Tibial nerve (tissue), 4 donors: ENCODE data around the gene RARS1. TPM values are rescaled to one million over a fixed set of nuclear protein-coding genes. Genes with fewer than 3 reads are reported as not detected.

ENCODE experiments used
- DNase-seq, 2 donors: peaks; one replicate each; pipeline ENCODE4 v3.0.0-alpha.2; 2019; ENCODE audit warnings: low spot score in 2 of 2
- H3K27ac ChIP-seq, 4 donors: fragments of 200-600 bp; sonication (generic) in 3 of 4; one replicate each; pipeline ENCODE4 v1.5.1; 2017 to 2019; ENCODE audit warnings: mild to moderate bottlenecking in 1 of 4
- H3K27me3 ChIP-seq, 2 donors: fragments of 200-600 bp; sonication (generic) in 1 of 2; one replicate each; pipeline versions ENCODE4 v1.5.1 to v1.6.0; 2017 to 2019
- H3K36me3 ChIP-seq, 3 donors: fragments of 200-600 bp; sonication (generic); one replicate each; pipeline ENCODE4 v1.5.1; 2018 to 2019
- H3K4me1 ChIP-seq, 4 donors: fragments of 200-600 bp; sonication (generic) in 3 of 4; one replicate each; pipeline ENCODE4 v1.5.1; 2017 to 2019
- H3K4me3 ChIP-seq, 4 donors: fragments of 200-600 bp; sonication (generic) in 3 of 4; one replicate each; pipeline ENCODE4 v1.5.1; 2017 to 2019; ENCODE audit warnings: mild to moderate bottlenecking in 1 of 4, moderate library complexity in 1 of 4
- H3K9me3 ChIP-seq, 4 donors: fragments of 200-600 bp; sonication (generic) in 3 of 4; one replicate each; pipeline ENCODE4 v1.5.1; 2017 to 2019
- CTCF ChIP-seq, 5 experiments: fragments of 200-600 bp in 3 of 5; fragments of 450-650 bp in 2 of 5; sonication (generic) in 3 of 5; IDR thresholded peaks; one replicate each; pipeline ENCODE4 v1.5.1; 2016 to 2019; ENCODE audit warnings: antibody characterized with exemption in 5 of 5, mild to moderate bottlenecking in 3 of 5, moderate library complexity in 2 of 5
- EP300 ChIP-seq, 2 donors: sonication (generic); formaldehyde crosslinking; IDR thresholded peaks; one replicate each; pipeline ENCODE4 v1.6.1; 2017; ENCODE audit warnings: antibody characterized with exemption in 2 of 2, mild to moderate bottlenecking in 1 of 2
- POLR2A ChIP-seq, 2 donors: fragments of 450-650 bp; IDR thresholded peaks; one replicate each; pipeline ENCODE4 v1.6.1; 2017; ENCODE audit warnings: antibody characterized with exemption in 2 of 2, mild to moderate bottlenecking in 2 of 2, moderate library complexity in 2 of 2
- WGBS, 2 donors: methylation state at CpG; one replicate each; pipeline ENCODE4 v1.1.5; 2018; 5-methylcytosine and 5-hydroxymethylcytosine counted together
- total RNA-seq, 4 donors: library from RNA; depleted of rRNA; stranded (reverse); fragments of >200 nt; gene quantifications; one replicate each; pipeline ENCODE4 v1.1.0, GENCODE V29; 2016

RARS1 gene
- total RNA-seq, 4 donors from 2014 or later: 42.8 to 56.8 (median 52.9) TPM

- Histone ChIP-seq H3K36me3 (no peaks in the 10 kb centered on the region), H3K4me3 (no peak overlapping the region), H3K4me1 (no peaks in the 10 kb centered on the region), H3K9me3 (no peaks in the 10 kb centered on the region), H3K27ac (no peak overlapping the region), H3K27me3 (no peaks in the 10 kb centered on the region)
- 49 to 52% methylated on average over 8 of the region's 8 CpGs for WGBS, 2 donors
- no peak for TF ChIP-seq EP300 (IDR thresholded peaks at IDR 0.05)
- no peak for TF ChIP-seq POLR2A (IDR thresholded peaks at IDR 0.05)
- no peak for TF ChIP-seq CTCF (IDR thresholded peaks at IDR 0.05)
- no peak for DNase-seq
These were observed 17.4 kb upstream of the RARS1 start for GRCh38 chr5:168468836-168469235.

GRCh38 chr5:168469816-168470215 is 16.5 kb upstream of the RARS1 start:
- Histone ChIP-seq H3K27ac (no peak overlapping the region), H3K36me3 (no peaks in the 10 kb centered on the region), H3K27me3 (no peaks in the 10 kb centered on the region), H3K9me3 (no peaks in the 10 kb centered on the region), H3K4me1 (no peaks in the 10 kb centered on the region), H3K4me3 (no peak overlapping the region)
- WGBS, 2 donors: 83 to 89% methylated on average over 3 of the region's 3 CpGs
- DNase-seq: no peak
- TF ChIP-seq POLR2A (IDR thresholded peaks at IDR 0.05) (no peak), EP300 (IDR thresholded peaks at IDR 0.05) (no peak), CTCF (IDR thresholded peaks at IDR 0.05) (no peak)

- 64 to 73% methylated on average over 4 of the region's 4 CpGs for whole genome bisulfite sequencing, 2 donors
- no peaks in the 10 kb centered on the region for H3K27me3 ChIP-seq
- no peaks in the 10 kb centered on the region for H3K4me1 ChIP-seq
- H3K4me3 ChIP-seq: no peak overlapping the region
- H3K9me3 ChIP-seq: no peaks in the 10 kb centered on the region
- no peak for TF ChIP-seq POLR2A (IDR thresholded peaks at IDR 0.05)
- TF ChIP-seq EP300 (IDR thresholded peaks at IDR 0.05): no peak
- TF ChIP-seq CTCF (IDR thresholded peaks at IDR 0.05): no peak
- no peak for DNase-seq
- H3K27ac ChIP-seq: peak overlapping the region in 1 of 4 donors; percentile 42
- no peaks in the 10 kb centered on the region for H3K36me3 ChIP-seq
These were observed 14.5 kb upstream of the RARS1 start for GRCh38 chr5:168471785-168472184.

GRCh38 chr5:168472329-168472728 is 13.9 kb upstream of the RARS1 start:
- Histone ChIP-seq H3K4me1 (no peaks in the 10 kb centered on the region), H3K36me3 (no peaks in the 10 kb centered on the region), H3K4me3 (no peak overlapping the region), H3K27me3 (no peaks in the 10 kb centered on the region), H3K9me3 (no peaks in the 10 kb centered on the region), H3K27ac (peak overlapping the region in 2 of 4 donors; percentile 41 to 68)
- WGBS, 2 donors: 43 to 48% methylated on average over 5 of the region's 5 CpGs
- TF ChIP-seq CTCF (IDR thresholded peaks at IDR 0.05) (peak in 3 of 5 experiments; percentile 15 to 32 (median 19)), POLR2A (IDR thresholded peaks at IDR 0.05) (no peak), EP300 (IDR thresholded peaks at IDR 0.05) (no peak)
- peak in 1 of 2 donors; percentile 20 for DNase-seq

DNA sequence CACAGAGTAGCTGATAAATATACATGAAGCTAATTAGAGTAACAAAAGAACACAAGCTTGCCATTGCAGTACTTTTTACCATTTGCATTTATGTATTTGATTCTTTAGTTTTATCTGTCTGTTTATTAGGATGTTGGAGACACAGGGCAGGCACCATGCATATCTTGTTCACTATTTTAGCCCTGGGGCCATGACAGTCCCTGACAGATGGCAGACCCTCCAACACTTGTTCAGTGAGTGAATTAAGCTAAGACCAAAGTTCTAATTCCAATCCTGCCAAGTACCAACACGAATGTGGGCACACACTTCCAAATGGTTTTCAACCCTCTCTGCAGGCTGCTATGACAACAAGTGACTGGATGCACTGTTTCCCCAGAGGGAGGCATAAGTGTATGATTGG is 12.0 kb upstream of the RARS1 start:
- no peak overlapping the region for H3K4me3 ChIP-seq
- no peaks in the 10 kb centered on the region for H3K4me1 ChIP-seq
- H3K9me3 ChIP-seq: no peaks in the 10 kb centered on the region
- TF ChIP-seq EP300 (IDR thresholded peaks at IDR 0.05): no peak
- no peak for TF ChIP-seq POLR2A (IDR thresholded peaks at IDR 0.05)
- TF ChIP-seq CTCF (IDR thresholded peaks at IDR 0.05): no peak
- DNase-seq: no peak
- H3K27me3 ChIP-seq: no peaks in the 10 kb centered on the region
- H3K27ac ChIP-seq: no peak overlapping the region
- no peaks in the 10 kb centered on the region for H3K36me3 ChIP-seq
- 73 to 78% methylated on average over 1 of the region's 1 CpG for WGBS, 2 donors
